IMR-90 (cell line): Measurements from ENCODE around the gene CTSL. TPM values are rescaled to one million over a fixed set of nuclear protein-coding genes. Genes with fewer than 3 reads are reported as not detected.

Experiments used
- ATAC-seq: fragments of 200-7000 bp; cut with Tn5 transposase; 2 replicates; pipeline ENCODE4 v1.9.1; 2020; ENCODE audit warnings: low read depth, mild to moderate bottlenecking, moderate library complexity
- BruUV-seq: library from RNA; stranded (reverse); fragments of 400-500 nt; replicated peaks from 2 replicates; lab custom pipeline; 2021; lab: Mats Ljungman, UMichigan
- CTCF ChIA-PET: fragments of 300-600 bp; formaldehyde crosslinking; extraction: SDS; loops from one replicate; lab custom pipeline; 2021; ENCODE audit warnings: antibody characterized with exemption; lab: Yijun Ruan, JAX
- POLR2A ChIA-PET: fragments of 300-600 bp; sonication (Branson Sonifier 250); formaldehyde crosslinking; loops from one replicate; lab custom pipeline; 2022; ENCODE audit warnings: antibody characterized with exemption; ENCODE audit not compliant: unreplicated experiment; lab: Charles Lee
- DNase-seq: peaks from one replicate; pipeline ENCODE4 v3.0.0; 2013
- H2AFZ ChIP-seq: replicated peaks from 2 replicates; pipeline ENCODE3; 2013; ENCODE audit warnings: low read length, mild to moderate bottlenecking; ENCODE audit not compliant: poor library complexity
- H2AK5ac ChIP-seq: 2 replicates; pipeline ENCODE4 v1.6.1; 2013; ENCODE audit warnings: low read depth, low read length, inconsistent platforms
- H2AK9ac ChIP-seq: replicated peaks from 2 replicates; pipeline ENCODE3; 2013; ENCODE audit warnings: mild to moderate bottlenecking, low read depth, low read length, moderate library complexity; ENCODE audit not compliant: poor library complexity
- H2BK120ac ChIP-seq: 2 replicates; pipeline ENCODE4 v1.6.1; 2013; ENCODE audit warnings: low read depth, low read length, inconsistent platforms
- H2BK15ac ChIP-seq: 3 replicates; pipeline ENCODE4 v1.6.1; 2013; ENCODE audit warnings: low read depth, low read length, inconsistent platforms
- H2BK20ac ChIP-seq: 2 replicates; pipeline ENCODE4 v1.6.1; 2013; ENCODE audit warnings: low read depth, mild to moderate bottlenecking, inconsistent platforms, low read length, moderate library complexity
- H2BK5ac ChIP-seq: 2 replicates; pipeline ENCODE4 v1.6.1; 2013; ENCODE audit warnings: mild to moderate bottlenecking, low read depth, low read length, inconsistent platforms; ENCODE audit not compliant: poor library complexity, severe bottlenecking
- H3K14ac ChIP-seq: replicated peaks from 2 replicates; pipeline ENCODE4 v1.6.1; 2013; ENCODE audit warnings: low read depth, low read length, inconsistent platforms
- H3K18ac ChIP-seq: 2 replicates; pipeline ENCODE4 v1.6.1; 2013; ENCODE audit warnings: low read depth, low read length, control low read depth
- H3K23ac ChIP-seq: 2 replicates; pipeline ENCODE4 v1.6.1; 2013; ENCODE audit warnings: low read depth, low read length, inconsistent platforms
- H3K27ac ChIP-seq: 2 replicates; pipeline ENCODE4 v1.5.1; 2013; ENCODE audit warnings: mild to moderate bottlenecking, control low read depth, low read length; ENCODE audit not compliant: insufficient read depth
- H3K27me3 ChIP-seq: 2 replicates; pipeline ENCODE4 v1.6.1; 2013; ENCODE audit warnings: low read length; ENCODE audit not compliant: control insufficient read depth, insufficient read depth
- H3K36me3 ChIP-seq: 2 replicates; pipeline ENCODE4 v1.6.1; 2013; ENCODE audit warnings: low read length, mixed read lengths; ENCODE audit not compliant: control insufficient read depth, insufficient read depth
- H3K4ac ChIP-seq: 2 replicates; pipeline ENCODE4 v1.6.1; 2013; ENCODE audit warnings: low read depth, low read length, inconsistent platforms
- H3K4me1 ChIP-seq: 2 replicates; pipeline ENCODE4 v1.6.1; 2013; ENCODE audit warnings: low read length, mixed read lengths; ENCODE audit not compliant: control insufficient read depth, insufficient read depth
- H3K4me2 ChIP-seq: 2 replicates; pipeline ENCODE4 v1.6.1; 2013; ENCODE audit warnings: low read depth, mild to moderate bottlenecking, control low read depth, low read length, moderate library complexity
- H3K4me3 ChIP-seq: 2 replicates; pipeline ENCODE4 v1.5.1; 2013; ENCODE audit warnings: low read depth, mild to moderate bottlenecking, control low read depth, low read length, moderate library complexity; ENCODE audit not compliant: insufficient read depth
- H3K56ac ChIP-seq: 2 replicates; pipeline ENCODE4 v1.6.1; 2013; ENCODE audit warnings: low read length, inconsistent platforms; ENCODE audit not compliant: insufficient read depth; ENCODE audit errors: extremely low read depth
- H3K79me1 ChIP-seq, 2 experiments: 2 replicates each; pipeline ENCODE4 v1.6.1; 2013; ENCODE audit warnings: low read length in 2 of 2, inconsistent platforms in 1 of 2, low read depth in 1 of 2
- H3K9ac ChIP-seq: 2 replicates; pipeline ENCODE4 v1.6.1; 2013; ENCODE audit warnings: low read depth, low read length, control low read depth
- H3K9me1 ChIP-seq: 2 replicates; pipeline ENCODE4 v1.6.1; 2013; ENCODE audit warnings: low read length, inconsistent platforms; ENCODE audit not compliant: insufficient read depth
- H3K9me3 ChIP-seq: 2 replicates; pipeline ENCODE4 v1.6.1; 2013; ENCODE audit warnings: low read length; ENCODE audit not compliant: control insufficient read depth, insufficient read depth
- H4K20me1 ChIP-seq: 2 replicates; pipeline ENCODE4 v1.6.1; 2013; ENCODE audit warnings: low read length, inconsistent platforms; ENCODE audit not compliant: insufficient read depth
- H4K5ac ChIP-seq: 2 replicates; pipeline ENCODE4 v1.6.1; 2013; ENCODE audit warnings: mild to moderate bottlenecking, low read depth, low read length, control low read depth
- H4K8ac ChIP-seq, 2 experiments: 2 replicates each; pipeline ENCODE4 v1.6.1; 2013; ENCODE audit warnings: low read depth in 2 of 2, low read length in 2 of 2, control low read depth in 1 of 2, inconsistent platforms in 1 of 2
- H4K91ac ChIP-seq: 2 replicates; pipeline ENCODE4 v1.6.1; 2013; ENCODE audit warnings: low read depth, low read length, inconsistent platforms; ENCODE audit not compliant: insufficient read depth
- BHLHE40 ChIP-seq: fragments of 150-350 bp; IDR thresholded peaks from 2 replicates; pipeline ENCODE4 v1.6.1; 2016; ENCODE audit warnings: mild to moderate bottlenecking, low read depth, low read length
- CEBPB ChIP-seq: IDR thresholded peaks from 2 replicates; pipeline ENCODE4 v1.6.1; 2012; ENCODE audit warnings: low read depth, low read length, improper control_type of control experiment
- CHD1 ChIP-seq: IDR thresholded peaks from 2 replicates; pipeline ENCODE4 v1.6.1; 2012; ENCODE audit warnings: low read depth, low read length, improper control_type of control experiment
- ELK1 ChIP-seq: fragments of 150-350 bp; IDR thresholded peaks from 2 replicates; pipeline ENCODE4 v1.6.1; 2016; ENCODE audit warnings: low read depth, mild to moderate bottlenecking, low read length, moderate library complexity, borderline replicate concordance
- FOS ChIP-seq: fragments of 150-350 bp; IDR thresholded peaks from 2 replicates; pipeline ENCODE4 v1.6.1; 2016; ENCODE audit warnings: low read depth, low read length
- MAZ ChIP-seq: IDR thresholded peaks from 2 replicates; pipeline ENCODE4 v1.6.1; 2012; ENCODE audit warnings: low read depth, mild to moderate bottlenecking, low read length, improper control_type of control experiment, moderate library complexity, borderline replicate concordance
- MXI1 ChIP-seq: IDR thresholded peaks from 2 replicates; pipeline ENCODE4 v1.6.1; 2012; ENCODE audit warnings: low read depth, mild to moderate bottlenecking, low read length, moderate library complexity, borderline replicate concordance
- NFE2L2 ChIP-seq: fragments of 150-350 bp; IDR thresholded peaks from 2 replicates; pipeline ENCODE4 v1.6.1; 2016; ENCODE audit warnings: low read depth, mild to moderate bottlenecking, low read length
- POLR2A ChIP-seq: IDR thresholded peaks from 2 replicates; pipeline ENCODE4 v1.6.1; 2012; ENCODE audit warnings: mild to moderate bottlenecking, low read depth, low read length
- RCOR1 ChIP-seq: IDR thresholded peaks from 2 replicates; pipeline ENCODE4 v1.6.1; 2012; ENCODE audit warnings: mild to moderate bottlenecking, low read length, improper control_type of control experiment; ENCODE audit not compliant: insufficient replicate concordance
- RFX5 ChIP-seq: IDR thresholded peaks from 2 replicates; pipeline ENCODE4 v1.8.0; 2012; ENCODE audit warnings: low read depth, mild to moderate bottlenecking, low read length, moderate library complexity
- WGBS, 2 experiments: methylation state at CpG; one replicate each; pipeline versions ENCODE4 v1.1.5 to v1.1.7; 2013; ENCODE audit warnings: missing lambda C conversion rate in 2 of 2; ENCODE audit not compliant: insufficient read length in 1 of 2; ENCODE audit errors: extremely low coverage in 2 of 2; 5-methylcytosine and 5-hydroxymethylcytosine counted together
- dilution Hi-C: fragments of 300-500 bp; cut with HindIII; formaldehyde crosslinking; loops from one replicate; pipeline ENCODE4 v1.14.3; 2018; ENCODE audit warnings: low sequenced_read_pairs; ENCODE audit not compliant: unreplicated experiment
- in situ Hi-C: fragments of 300-500 bp; cut with MboI; formaldehyde crosslinking; loops from 3 replicates; pipeline ENCODE4 v1.14.3; 2019; ENCODE audit warnings: low sequenced_read_pairs, inconsistent platforms, mixed read lengths
- intact Hi-C: fragments of 100-400 bp; cut with micrococcal nuclease; formaldehyde crosslinking; loops from 2 replicates; pipeline ENCODE4 v1.10.0; 2022
- polyA plus RNA-seq, 3 experiments: library from polyadenylated mRNA; depleted of rRNA; stranded (reverse); fragments of >200 nt; gene quantifications; 2 replicates each; pipeline ENCODE4 v1.2.3, GENCODE V29; 2012; ENCODE audit warnings: low replicate concordance in 1 of 3
- total RNA-seq: library from RNA; depleted of rRNA; stranded (reverse); fragments of >200 nt; gene quantifications from 2 replicates; pipeline ENCODE4 v1.2.3, GENCODE V29; 2012
- TF ChIP-seq, protein P1 (sequence below): fragments of 150-350 bp; IDR thresholded peaks from 2 replicates; pipeline ENCODE4 v1.6.1; 2017; ENCODE audit warnings: mild to moderate bottlenecking, antibody characterized with exemption, low read length, low read depth

CTSL gene
- total and polyA plus RNA-seq, 2 of the 4 experiments (the other 2 are of a cell fraction), result 57.0 to 112 TPM

- no peak overlapping the region for H4K5ac ChIP-seq
- no peak for TF ChIP-seq FOS
- TF ChIP-seq POLR2A, result no peak
- TF ChIP-seq, protein P1, sequence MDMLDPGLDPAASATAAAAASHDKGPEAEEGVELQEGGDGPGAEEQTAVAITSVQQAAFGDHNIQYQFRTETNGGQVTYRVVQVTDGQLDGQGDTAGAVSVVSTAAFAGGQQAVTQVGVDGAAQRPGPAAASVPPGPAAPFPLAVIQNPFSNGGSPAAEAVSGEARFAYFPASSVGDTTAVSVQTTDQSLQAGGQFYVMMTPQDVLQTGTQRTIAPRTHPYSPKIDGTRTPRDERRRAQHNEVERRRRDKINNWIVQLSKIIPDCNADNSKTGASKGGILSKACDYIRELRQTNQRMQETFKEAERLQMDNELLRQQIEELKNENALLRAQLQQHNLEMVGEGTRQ, result no peak
- TF ChIP-seq ELK1, result no peak
- TF ChIP-seq MXI1, result no peak
- TF ChIP-seq RFX5, result no peak
- no peak for TF ChIP-seq RCOR1
- TF ChIP-seq NFE2L2, result no peak
- TF ChIP-seq CEBPB, result no peak
- no peak for TF ChIP-seq CHD1
- no peak for TF ChIP-seq MAZ
- TF ChIP-seq BHLHE40, result no peak
- H4K91ac ChIP-seq, result no peak overlapping the region
- H3K27me3 ChIP-seq, result no peaks in the 10 kb centered on the region; the same call in 1 of the 2 replicates
- no TSS peak for BruUV-seq
- H2BK5ac ChIP-seq, result no peak overlapping the region
- no peak for DNase-seq
- ChIA-PET POLR2A (no interaction called here), CTCF (no interaction called here)
- H3K79me1 ChIP-seq, result peaks cover 0 to under 1% of the 10 kb centered on the region in 2 experiments; a peak in 1 of 4 replicates
- WGBS, 2 experiments, result no CpG with 5 or more reads among the region's 3 CpGs
- H4K8ac ChIP-seq, result no peak overlapping the region
- dilution Hi-C loops (no loop called here), in situ Hi-C loops (loop anchor here (25.0 kb wide), 1 partner anchor 844 kb away; no protein-coding TSS in a partner anchor), intact Hi-C loops (loop anchor here (10.0 kb wide), 1 partner anchor 1597 kb away; the partner anchor contains the start of genes CKS2 and SECISBP2)
- no peaks in the 10 kb centered on the region for H4K20me1 ChIP-seq
- no peak overlapping the region for H2AFZ ChIP-seq
- H2BK20ac ChIP-seq, result no peak overlapping the region
- no peak overlapping the region for H2AK5ac ChIP-seq
- no peak for ATAC-seq
- H3K4me2 ChIP-seq, result no peak overlapping the region
- no peak overlapping the region for H2BK15ac ChIP-seq
- H3K18ac ChIP-seq, result no peak overlapping the region
- no peak overlapping the region for H3K27ac ChIP-seq
- H3K4me3 ChIP-seq, result no peak overlapping the region
- H3K4me1 ChIP-seq, result peaks cover 3% of the 10 kb centered on the region
- no peak overlapping the region for H3K56ac ChIP-seq
- H3K36me3 ChIP-seq, result no peaks in the 10 kb centered on the region
- peaks cover 4% of the 10 kb centered on the region for H3K9me1 ChIP-seq
- no peak overlapping the region for H3K14ac ChIP-seq
- H3K23ac ChIP-seq, result no peak overlapping the region
- no peak overlapping the region for H2AK9ac ChIP-seq
- H3K9ac ChIP-seq, result no peak overlapping the region
- no peak overlapping the region for H3K4ac ChIP-seq
- H3K9me3 ChIP-seq, result no peaks in the 10 kb centered on the region
- H2BK120ac ChIP-seq, result no peak overlapping the region
These were observed 7.7 kb upstream of the CTSL start for GRCh38 chr9:87718231-87718630.
